SU-DHL-6 (cell line): Measurements from ENCODE around the gene TRIOBP.

Experiments used
- H2AFZ ChIP-seq: fragments of 200-600 bp; sonication (generic); 2 replicates; pipeline ENCODE4 v1.6.1; 2014; ENCODE audit warnings: low read depth, mild to moderate bottlenecking, moderate library complexity, mixed read lengths, antibody characterized with exemption, low read length; ENCODE audit not compliant: severe bottlenecking
- H3F3A ChIP-seq: fragments of 200-600 bp; shearing (Covaris generic); 2 replicates; pipeline ENCODE4 v1.6.0; 2016; ENCODE audit warnings: antibody characterized with exemption, mild to moderate bottlenecking; ENCODE audit not compliant: insufficient read depth
- H3K27ac ChIP-seq: fragments of 200-600 bp; sonication (generic); 2 replicates; pipeline ENCODE4 v1.5.1; 2016; ENCODE audit warnings: low read depth, mild to moderate bottlenecking, low read length, moderate library complexity, mixed read lengths
- H3K27me3 ChIP-seq: fragments of 200-600 bp; sonication (generic), shearing (Covaris generic); 2 replicates; pipeline ENCODE4 v1.6.0; 2014; ENCODE audit warnings: mild to moderate bottlenecking, low read length
- H3K36me3 ChIP-seq: fragments of 200-600 bp; sonication (generic); 2 replicates; pipeline ENCODE4 v1.6.1; 2014; ENCODE audit warnings: mild to moderate bottlenecking, low read length, mixed read lengths
- H3K4me2 ChIP-seq: fragments of 300-600, 200-600 bp; shearing (Covaris generic), sonication (generic); 2 replicates; pipeline ENCODE4 v1.6.0; 2014; ENCODE audit warnings: low read length, low read depth, mild to moderate bottlenecking; ENCODE audit not compliant: poor library complexity, severe bottlenecking
- H3K4me3 ChIP-seq: fragments of 200-600 bp; sonication (generic); 2 replicates; pipeline ENCODE4 v1.5.1; 2014; ENCODE audit warnings: antibody characterized with exemption, low read length, mild to moderate bottlenecking, mixed read lengths; ENCODE audit not compliant: insufficient read depth, poor library complexity, severe bottlenecking
- H3K79me2 ChIP-seq: fragments of 200-600 bp; sonication (generic); 2 replicates; pipeline ENCODE4 v1.6.1; 2014; ENCODE audit warnings: mild to moderate bottlenecking, low read length, moderate library complexity; ENCODE audit not compliant: insufficient read depth
- H3K9ac ChIP-seq: fragments of 200-600 bp; sonication (generic); 2 replicates; pipeline ENCODE4 v1.7.0; 2014; ENCODE audit warnings: mild to moderate bottlenecking, low read length
- H3K9me2 ChIP-seq: fragments of 200-600 bp; sonication (generic); replicated peaks from 2 replicates; pipeline ENCODE4 v1.6.1; 2014; ENCODE audit warnings: low read length; ENCODE audit not compliant: insufficient read depth
- H3K9me3 ChIP-seq: fragments of 200-600 bp; sonication (generic); 2 replicates; pipeline ENCODE4 v1.6.1; 2014; ENCODE audit warnings: low read length, mixed read lengths; ENCODE audit not compliant: insufficient read depth
- H4K20me1 ChIP-seq: fragments of 200-600 bp; sonication (generic); 2 replicates; pipeline ENCODE4 v1.6.1; 2014; ENCODE audit warnings: low read depth, mild to moderate bottlenecking, antibody characterized with exemption, low read length, moderate library complexity, mixed read lengths
- EZH2phosphoT487 ChIP-seq: fragments of 200-600 bp; sonication (generic), shearing (Covaris generic); conservative IDR thresholded peaks from 2 replicates; pipeline ENCODE4 v1.6.1; 2018; ENCODE audit warnings: mild to moderate bottlenecking, antibody characterized with exemption, low read length, moderate library complexity, mixed read lengths
- TF ChIP-seq, protein P1 (sequence below): fragments of 200-600 bp; sonication (generic); IDR thresholded peaks from one replicate; pipeline ENCODE4 v1.5.1; 2017; ENCODE audit warnings: antibody characterized with exemption, mild to moderate bottlenecking, low read length, moderate library complexity; ENCODE audit not compliant: insufficient read depth, poor library complexity, severe bottlenecking

TRIOBP gene

DNA sequence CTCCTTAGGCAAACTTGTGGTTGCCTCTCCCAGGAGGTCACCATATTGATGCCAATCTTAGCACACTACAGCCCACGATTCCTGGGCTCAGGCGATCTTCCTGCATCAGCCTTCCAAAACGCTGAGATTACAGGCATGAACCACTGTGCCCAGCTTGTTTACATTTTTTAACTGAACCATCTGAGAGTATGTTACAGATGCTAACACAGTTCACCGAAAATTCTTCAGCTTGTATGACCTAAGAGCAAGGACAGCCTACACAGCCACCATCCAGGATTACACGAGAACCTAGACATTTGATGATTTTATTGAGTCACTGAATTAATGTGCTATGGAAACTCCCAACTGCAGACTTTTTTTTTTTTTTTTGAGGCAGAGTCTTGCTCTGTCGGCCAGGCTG lies 27.3 kb upstream of the TRIOBP start:
- TF ChIP-seq, protein P1, sequence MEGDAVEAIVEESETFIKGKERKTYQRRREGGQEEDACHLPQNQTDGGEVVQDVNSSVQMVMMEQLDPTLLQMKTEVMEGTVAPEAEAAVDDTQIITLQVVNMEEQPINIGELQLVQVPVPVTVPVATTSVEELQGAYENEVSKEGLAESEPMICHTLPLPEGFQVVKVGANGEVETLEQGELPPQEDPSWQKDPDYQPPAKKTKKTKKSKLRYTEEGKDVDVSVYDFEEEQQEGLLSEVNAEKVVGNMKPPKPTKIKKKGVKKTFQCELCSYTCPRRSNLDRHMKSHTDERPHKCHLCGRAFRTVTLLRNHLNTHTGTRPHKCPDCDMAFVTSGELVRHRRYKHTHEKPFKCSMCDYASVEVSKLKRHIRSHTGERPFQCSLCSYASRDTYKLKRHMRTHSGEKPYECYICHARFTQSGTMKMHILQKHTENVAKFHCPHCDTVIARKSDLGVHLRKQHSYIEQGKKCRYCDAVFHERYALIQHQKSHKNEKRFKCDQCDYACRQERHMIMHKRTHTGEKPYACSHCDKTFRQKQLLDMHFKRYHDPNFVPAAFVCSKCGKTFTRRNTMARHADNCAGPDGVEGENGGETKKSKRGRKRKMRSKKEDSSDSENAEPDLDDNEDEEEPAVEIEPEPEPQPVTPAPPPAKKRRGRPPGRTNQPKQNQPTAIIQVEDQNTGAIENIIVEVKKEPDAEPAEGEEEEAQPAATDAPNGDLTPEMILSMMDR = no peak
- no peak for TF ChIP-seq EZH2phosphoT487
- H3K4me3 ChIP-seq = no peak overlapping the region
- H3K36me3 ChIP-seq = no peaks in the 10 kb centered on the region
- H3K27ac ChIP-seq = no peak overlapping the region
- no peaks in the 10 kb centered on the region for H4K20me1 ChIP-seq
- H3K9me2 ChIP-seq = no peaks in the 10 kb centered on the region
- no peak overlapping the region for H3K4me2 ChIP-seq
- H3K79me2 ChIP-seq = peaks cover 17% of the 10 kb centered on the region
- H3F3A ChIP-seq = no peaks in the 10 kb centered on the region; the same call in 1 of the 2 replicates
- no peaks in the 10 kb centered on the region for H3K27me3 ChIP-seq
- H3K9me3 ChIP-seq = no peaks in the 10 kb centered on the region
- H2AFZ ChIP-seq = no peak overlapping the region
- no peak overlapping the region for H3K9ac ChIP-seq

DNA sequence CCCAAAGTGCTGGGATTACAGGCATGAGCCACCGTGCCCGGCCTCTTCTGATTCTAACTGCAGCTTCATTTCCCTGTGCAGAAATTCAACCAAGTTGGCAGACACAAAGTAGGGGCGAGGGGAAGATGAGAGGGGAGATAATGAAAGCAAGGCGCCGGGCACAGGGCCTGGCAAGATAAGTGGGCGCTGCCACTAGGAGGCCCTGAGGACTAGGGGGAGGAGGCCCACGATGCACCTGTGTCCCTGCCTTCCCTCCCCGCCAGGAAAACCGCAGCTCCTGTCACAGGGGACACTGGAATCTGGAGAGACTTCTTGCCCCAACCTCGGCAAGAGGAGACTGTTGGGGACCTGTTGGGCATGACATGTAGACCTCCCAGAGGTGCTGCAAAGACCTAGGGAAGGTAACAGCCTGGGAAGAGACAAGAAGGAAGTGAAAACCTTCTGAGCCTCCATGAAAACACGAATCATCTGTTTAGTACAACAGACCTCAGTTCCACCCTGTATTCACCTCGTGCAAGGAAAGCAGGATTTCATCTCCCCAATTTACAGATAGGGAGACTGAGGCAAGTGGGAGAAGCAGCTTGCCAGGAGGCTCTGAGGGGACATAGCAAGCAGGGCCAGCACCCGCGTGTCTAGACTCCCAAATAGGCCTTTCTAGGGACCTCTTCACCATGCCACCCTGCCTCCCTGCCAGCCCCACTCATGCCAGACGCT lies 24.5 kb upstream of the TRIOBP start:
- Histone ChIP-seq H3K27me3 (no peaks in the 10 kb centered on the region), H3K9me3 (no peaks in the 10 kb centered on the region), H3K9ac (no peak overlapping the region), H4K20me1 (no peaks in the 10 kb centered on the region), H3K36me3 (no peaks in the 10 kb centered on the region), H3K4me3 (no peak overlapping the region), H3K27ac (no peak overlapping the region), H3K4me2 (no peak overlapping the region), H3K79me2 (no peaks in the 10 kb centered on the region), H2AFZ (no peak overlapping the region), H3F3A (peaks cover 11% of the 10 kb centered on the region), H3K9me2 (no peaks in the 10 kb centered on the region)
- TF ChIP-seq EZH2phosphoT487 = no peak
- TF ChIP-seq, protein P1 = no peak

DNA sequence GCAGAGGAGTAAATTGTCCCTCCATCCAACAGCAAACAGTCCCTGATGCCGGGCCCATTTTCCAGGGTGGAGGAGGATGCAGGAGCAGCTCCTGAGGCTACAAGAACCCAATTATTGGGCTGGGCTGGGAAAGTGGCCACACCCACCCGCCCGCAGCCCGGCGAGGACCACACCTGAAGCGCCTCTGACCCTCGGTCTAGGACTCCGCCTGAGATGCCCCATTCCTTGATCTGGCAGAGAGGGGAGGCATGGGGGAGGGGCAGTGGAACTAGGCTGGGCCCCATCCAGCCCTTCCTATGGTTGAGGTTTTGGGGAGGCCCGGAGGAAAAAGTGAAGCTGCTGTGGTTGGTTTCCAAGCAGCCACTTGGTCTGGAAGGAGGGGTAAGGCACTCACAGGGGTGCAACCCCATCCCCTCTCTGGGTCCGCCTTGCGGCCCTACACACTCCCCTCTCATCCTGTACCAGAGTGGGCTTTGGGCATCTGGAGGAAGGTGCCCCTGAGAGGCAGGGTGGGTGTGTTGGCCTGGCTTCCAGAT lies 23.9 kb upstream of the TRIOBP start:
- Histone ChIP-seq H3K4me3 (no peak overlapping the region), H3K79me2 (no peaks in the 10 kb centered on the region), H3K27me3 (no peaks in the 10 kb centered on the region), H4K20me1 (no peaks in the 10 kb centered on the region), H3K9me3 (no peaks in the 10 kb centered on the region), H3F3A (peaks cover 13% of the 10 kb centered on the region), H3K36me3 (no peaks in the 10 kb centered on the region), H3K9me2 (no peaks in the 10 kb centered on the region), H3K27ac (no peak overlapping the region), H3K9ac (no peak overlapping the region), H2AFZ (no peak overlapping the region), H3K4me2 (no peak overlapping the region)
- TF ChIP-seq EZH2phosphoT487 = no peak
- TF ChIP-seq, protein P1 = no peak
